ENCODE data around the gene GPR21. TPM values are rescaled to one million over a fixed set of nuclear protein-coding genes. Genes with fewer than 3 reads are reported as not detected.

The GPR21 gene
- polyA plus RNA-seq, 4 donors: 0.15 TPM; not detected in 3

GRCh38 chr9:123049589-123050222, 16.2 kb downstream of the GPR21 start:
- DNase-seq (peak; percentile 27 to 88), FAIRE-seq (no peak)
- 14 to 32% (median 25%) methylated on average over 3 of the region's 3 CpGs for WGBS, 3 donors
- peaks cover 0 to 3% (median 3%) of the 10 kb centered on the region in 3 donors for H3K4me1 ChIP-seq (ENCODE audit: control insufficient read depth in 3 of 3, insufficient read depth in 2 of 3, low read depth in 1 of 3, low read length in 2 of 3)
- peak overlapping the region in 1 of 3 donors; percentile 67 for H3K27ac ChIP-seq (ENCODE audit: low read depth in 1 of 3, low read length in 2 of 3)
- H3K9me3 ChIP-seq (ENCODE audit: control insufficient read depth in 2 of 2, insufficient read depth in 1 of 2, low read depth in 1 of 2, low read length in 1 of 2): no peaks in the 10 kb centered on the region
- peaks cover 0 to 4% (median 0%) of the 10 kb centered on the region in 3 donors for H3K36me3 ChIP-seq (ENCODE audit: control insufficient read depth in 3 of 3, insufficient read depth in 2 of 3, low read depth in 1 of 3, low read length in 3 of 3)
- H3K4me3 ChIP-seq (ENCODE audit: low read depth in 1 of 3, low read length in 3 of 3): no peak overlapping the region
- H3K27me3 ChIP-seq (ENCODE audit: control insufficient read depth in 3 of 3, insufficient read depth in 3 of 3, low read length in 3 of 3): no peaks in the 10 kb centered on the region

- no peak for FAIRE-seq
- no peak overlapping the region for H3K27ac ChIP-seq (ENCODE audit: low read depth in 1 of 3, low read length in 2 of 3)
- no peaks in the 10 kb centered on the region for H3K27me3 ChIP-seq (ENCODE audit: control insufficient read depth in 3 of 3, insufficient read depth in 3 of 3, low read length in 3 of 3)
- DNase-seq: no peak
- H3K9me3 ChIP-seq (ENCODE audit: control insufficient read depth in 2 of 2, insufficient read depth in 1 of 2, low read depth in 1 of 2, low read length in 1 of 2): peaks cover 0 to 2% of the 10 kb centered on the region in 2 donors
- peaks cover 0 to 3% (median 3%) of the 10 kb centered on the region in 3 donors for H3K4me1 ChIP-seq (ENCODE audit: control insufficient read depth in 3 of 3, insufficient read depth in 2 of 3, low read depth in 1 of 3, low read length in 2 of 3)
- H3K36me3 ChIP-seq (ENCODE audit: control insufficient read depth in 3 of 3, insufficient read depth in 2 of 3, low read depth in 1 of 3, low read length in 3 of 3): peaks cover 0 to 12% (median 0%) of the 10 kb centered on the region in 3 donors
- H3K4me3 ChIP-seq (ENCODE audit: low read depth in 1 of 3, low read length in 3 of 3): no peak overlapping the region
Observed at GRCh38 chr9:123053046-123053445, 19.6 kb downstream of the GPR21 start.

GRCh38 chr9:123053711-123054110, 20.2 kb downstream of the GPR21 start:
- Histone ChIP-seq H3K27me3 (ENCODE audit: control insufficient read depth in 3 of 3, insufficient read depth in 3 of 3, low read length in 3 of 3) (no peaks in the 10 kb centered on the region), H3K36me3 (ENCODE audit: control insufficient read depth in 3 of 3, insufficient read depth in 2 of 3, low read depth in 1 of 3, low read length in 3 of 3) (peaks cover 0 to 12% (median 0%) of the 10 kb centered on the region in 3 donors), H3K4me1 (ENCODE audit: control insufficient read depth in 3 of 3, insufficient read depth in 2 of 3, low read depth in 1 of 3, low read length in 2 of 3) (peaks cover 0 to 3% (median 3%) of the 10 kb centered on the region in 3 donors), H3K9me3 (ENCODE audit: control insufficient read depth in 2 of 2, insufficient read depth in 1 of 2, low read depth in 1 of 2, low read length in 1 of 2) (peaks cover 0 to 2% of the 10 kb centered on the region in 2 donors), H3K27ac (ENCODE audit: low read depth in 1 of 3, low read length in 2 of 3) (no peak overlapping the region), H3K4me3 (ENCODE audit: low read depth in 1 of 3, low read length in 3 of 3) (no peak overlapping the region)
- DNase-seq (no peak), FAIRE-seq (no peak)
- WGBS, 3 donors: 53 to 70% (median 63%) methylated on average over 2 of the region's 2 CpGs

GRCh38 chr9:123058834-123059233, 25.4 kb downstream of the GPR21 start:
- Histone ChIP-seq H3K9me3 (ENCODE audit: control insufficient read depth in 2 of 2, insufficient read depth in 1 of 2, low read depth in 1 of 2, low read length in 1 of 2) (peaks cover 0 to 2% of the 10 kb centered on the region in 2 donors), H3K27ac (ENCODE audit: low read depth in 1 of 3, low read length in 2 of 3) (no peak overlapping the region), H3K4me1 (ENCODE audit: control insufficient read depth in 3 of 3, insufficient read depth in 2 of 3, low read depth in 1 of 3, low read length in 2 of 3) (no peaks in the 10 kb centered on the region), H3K36me3 (ENCODE audit: control insufficient read depth in 3 of 3, insufficient read depth in 2 of 3, low read depth in 1 of 3, low read length in 3 of 3) (peaks cover 0 to 19% (median 0%) of the 10 kb centered on the region in 3 donors), H3K4me3 (ENCODE audit: low read depth in 1 of 3, low read length in 3 of 3) (no peak overlapping the region), H3K27me3 (ENCODE audit: control insufficient read depth in 3 of 3, insufficient read depth in 3 of 3, low read length in 3 of 3) (no peaks in the 10 kb centered on the region)
- FAIRE-seq: no peak
- 15 to 59% (median 45%) methylated on average over 1 of the region's 1 CpG for WGBS, 3 donors
- DNase-seq: peak in 1 of 2 donors; percentile 16

GRCh38 chr9:123059472-123060220, 26.2 kb downstream of the GPR21 start:
- Histone ChIP-seq H3K4me1 (ENCODE audit: control insufficient read depth in 3 of 3, insufficient read depth in 2 of 3, low read depth in 1 of 3, low read length in 2 of 3) (no peaks in the 10 kb centered on the region), H3K27ac (ENCODE audit: low read depth in 1 of 3, low read length in 2 of 3) (no peak overlapping the region), H3K4me3 (ENCODE audit: low read depth in 1 of 3, low read length in 3 of 3) (no peak overlapping the region), H3K9me3 (ENCODE audit: control insufficient read depth in 2 of 2, insufficient read depth in 1 of 2, low read depth in 1 of 2, low read length in 1 of 2) (peaks cover 0 to 2% of the 10 kb centered on the region in 2 donors), H3K27me3 (ENCODE audit: control insufficient read depth in 3 of 3, insufficient read depth in 3 of 3, low read length in 3 of 3) (no peaks in the 10 kb centered on the region), H3K36me3 (ENCODE audit: control insufficient read depth in 3 of 3, insufficient read depth in 2 of 3, low read depth in 1 of 3, low read length in 3 of 3) (peaks cover 0 to 20% (median 0%) of the 10 kb centered on the region in 3 donors)
- DNase-seq (peak in 1 of 2 donors; percentile 28), FAIRE-seq (no peak)
- WGBS, 3 donors: 95 to 96% (median 95%) methylated on average over 9 of the region's 9 CpGs

- Histone ChIP-seq H3K27me3 (ENCODE audit: control insufficient read depth in 3 of 3, insufficient read depth in 3 of 3, low read length in 3 of 3) (no peaks in the 10 kb centered on the region), H3K4me1 (ENCODE audit: control insufficient read depth in 3 of 3, insufficient read depth in 2 of 3, low read depth in 1 of 3, low read length in 2 of 3) (no peaks in the 10 kb centered on the region), H3K9me3 (ENCODE audit: control insufficient read depth in 2 of 2, insufficient read depth in 1 of 2, low read depth in 1 of 2, low read length in 1 of 2) (no peaks in the 10 kb centered on the region), H3K27ac (ENCODE audit: low read depth in 1 of 3, low read length in 2 of 3) (no peak overlapping the region), H3K4me3 (ENCODE audit: low read depth in 1 of 3, low read length in 3 of 3) (no peak overlapping the region), H3K36me3 (ENCODE audit: control insufficient read depth in 3 of 3, insufficient read depth in 2 of 3, low read depth in 1 of 3, low read length in 3 of 3) (peaks cover 0 to 11% (median under 1%) of the 10 kb centered on the region in 3 donors)
- DNase-seq (no peak), FAIRE-seq (no peak)
- WGBS, 3 donors: 91 to 99% (median 94%) methylated on average over 7 of the region's 7 CpGs
Observed at GRCh38 chr9:123061216-123061615, 27.7 kb downstream of the GPR21 start.

GRCh38 chr9:123062351-123063176, 29.1 kb downstream of the GPR21 start:
- WGBS, 3 donors: 78 to 94% (median 93%) methylated on average over 7 of the region's 7 CpGs
- FAIRE-seq (no peak), DNase-seq (no peak)
- Histone ChIP-seq H3K4me3 (ENCODE audit: low read depth in 1 of 3, low read length in 3 of 3) (no peak overlapping the region), H3K36me3 (ENCODE audit: control insufficient read depth in 3 of 3, insufficient read depth in 2 of 3, low read depth in 1 of 3, low read length in 3 of 3) (peaks cover 0 to 14% (median 3%) of the 10 kb centered on the region in 3 donors), H3K9me3 (ENCODE audit: control insufficient read depth in 2 of 2, insufficient read depth in 1 of 2, low read depth in 1 of 2, low read length in 1 of 2) (no peaks in the 10 kb centered on the region), H3K4me1 (ENCODE audit: control insufficient read depth in 3 of 3, insufficient read depth in 2 of 3, low read depth in 1 of 3, low read length in 2 of 3) (no peaks in the 10 kb centered on the region), H3K27ac (ENCODE audit: low read depth in 1 of 3, low read length in 2 of 3) (peak overlapping the region in 1 of 3 donors; percentile 49), H3K27me3 (ENCODE audit: control insufficient read depth in 3 of 3, insufficient read depth in 3 of 3, low read length in 3 of 3) (no peaks in the 10 kb centered on the region)

GRCh38 chr9:123063177-123063598, 29.7 kb downstream of the GPR21 start:
- 69 to 90% (median 84%) methylated on average over 2 of the region's 2 CpGs for WGBS, 3 donors
- no peak for FAIRE-seq
- H3K27ac ChIP-seq (ENCODE audit: low read depth in 1 of 3, low read length in 2 of 3): no peak overlapping the region

More at GRCh38 chr9:123063177-123063598, 29.7 kb downstream of the GPR21 start:
- Histone ChIP-seq H3K9me3 (ENCODE audit: control insufficient read depth in 2 of 2, insufficient read depth in 1 of 2, low read depth in 1 of 2, low read length in 1 of 2) (no peaks in the 10 kb centered on the region), H3K27me3 (ENCODE audit: control insufficient read depth in 3 of 3, insufficient read depth in 3 of 3, low read length in 3 of 3) (no peaks in the 10 kb centered on the region), H3K4me3 (ENCODE audit: low read depth in 1 of 3, low read length in 3 of 3) (no peak overlapping the region), H3K36me3 (ENCODE audit: control insufficient read depth in 3 of 3, insufficient read depth in 2 of 3, low read depth in 1 of 3, low read length in 3 of 3) (peaks cover 0 to 14% (median 3%) of the 10 kb centered on the region in 3 donors), H3K4me1 (ENCODE audit: control insufficient read depth in 3 of 3, insufficient read depth in 2 of 3, low read depth in 1 of 3, low read length in 2 of 3) (no peaks in the 10 kb centered on the region)
- no peak for DNase-seq

Data from small intestine (tissue), 7 donors.